DND-41 (cell line): ENCODE measurements around the gene ZBED2.
A peak's percentile ranks its signal among the peaks of the same experiment; 100 is the strongest.

Experiments used
- ATAC-seq: fragments of 200-7000 bp; cut with Tn5 transposase; 3 replicates; pipeline ENCODE4 v1.9.1; 2021; ENCODE audit warnings: low read depth; ENCODE audit not compliant: insufficient read depth
- DNase-seq: peaks from one replicate; pipeline ENCODE4 v3.0.0-alpha.2; 2020
- H2AFZ ChIP-seq: 2 replicates; pipeline ENCODE4 v1.6.0; 2012; ENCODE audit warnings: low read depth, low read length
- H3K27ac ChIP-seq: 2 replicates; pipeline ENCODE4 v1.5.1; 2012; ENCODE audit warnings: low read length, inconsistent platforms
- H3K27me3 ChIP-seq: fragments of 200-600 bp; sonication (generic); 2 replicates; pipeline ENCODE4 v1.6.0; 2012; ENCODE audit warnings: low read length, mild to moderate bottlenecking, inconsistent platforms; ENCODE audit not compliant: insufficient read depth, poor library complexity
- H3K36me3 ChIP-seq: 2 replicates; pipeline ENCODE4 v1.5.1; 2012; ENCODE audit warnings: low read length, inconsistent platforms; ENCODE audit not compliant: insufficient read depth
- H3K4me1 ChIP-seq: 2 replicates; pipeline ENCODE4 v1.5.1; 2012; ENCODE audit warnings: mild to moderate bottlenecking, low read length; ENCODE audit not compliant: insufficient read depth
- H3K4me2 ChIP-seq: 2 replicates; pipeline ENCODE4 v1.6.0; 2012; ENCODE audit warnings: mild to moderate bottlenecking, moderate library complexity, low read length, inconsistent platforms; ENCODE audit not compliant: insufficient read depth
- H3K4me3 ChIP-seq, 2 experiments: fragments of 200-600 bp in 1 of 2; shearing (Covaris generic) in 1 of 2; 2 replicates each; pipeline ENCODE4 v1.5.1; 2012 to 2016; ENCODE audit warnings: inconsistent platforms in 2 of 2, low read length in 2 of 2, mild to moderate bottlenecking in 2 of 2, low read depth in 1 of 2, moderate library complexity in 1 of 2
- H3K79me2 ChIP-seq: 2 replicates; pipeline ENCODE4 v1.6.0; 2012; ENCODE audit warnings: low read length, inconsistent platforms; ENCODE audit not compliant: insufficient read depth
- H3K9ac ChIP-seq: 2 replicates; pipeline ENCODE4 v1.6.0; 2012; ENCODE audit warnings: low read depth, mild to moderate bottlenecking, inconsistent platforms, low read length, moderate library complexity
- H3K9me3 ChIP-seq: 2 replicates; pipeline ENCODE4 v1.5.1; 2012; ENCODE audit warnings: low read length, moderate library complexity, mild to moderate bottlenecking, inconsistent platforms; ENCODE audit not compliant: insufficient read depth, severe bottlenecking
- H4K20me1 ChIP-seq: 2 replicates; pipeline ENCODE4 v1.6.0; 2012; ENCODE audit warnings: low read length; ENCODE audit not compliant: insufficient read depth
- CTCF ChIP-seq: IDR thresholded peaks from 2 replicates; pipeline ENCODE4 v1.5.1; 2012; ENCODE audit warnings: borderline replicate concordance, low read length, moderate library complexity, mild to moderate bottlenecking; ENCODE audit not compliant: poor library complexity, severe bottlenecking; ENCODE audit errors: extremely low read depth
- EZH2 ChIP-seq: IDR thresholded peaks from 3 replicates; pipeline ENCODE4 v1.6.1; 2012; ENCODE audit warnings: borderline replicate concordance, low read depth, mild to moderate bottlenecking, moderate library complexity, low read length, inconsistent platforms; ENCODE audit not compliant: severe bottlenecking

The ZBED2 gene

DNA sequence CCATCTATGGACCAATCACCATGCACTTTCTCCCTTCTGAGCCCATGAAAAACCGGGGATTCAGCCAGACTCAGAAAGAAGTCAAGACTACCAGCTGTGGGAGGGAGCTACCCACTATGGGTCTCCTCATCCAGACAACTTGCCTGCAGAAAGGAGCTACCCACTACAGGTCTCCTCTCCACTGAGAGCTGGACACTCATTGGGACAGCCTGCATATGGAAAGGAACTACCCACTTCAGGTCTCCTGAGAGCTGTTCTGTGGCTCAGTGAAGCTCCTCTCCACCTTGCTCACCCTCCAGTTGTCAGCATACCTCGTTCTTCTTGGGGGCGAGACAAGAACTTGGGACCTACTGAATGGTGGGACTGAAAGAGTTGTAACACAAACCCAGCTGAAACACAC is 22.3 kb upstream of the ZBED2 start:
- TF ChIP-seq CTCF (no peak), EZH2 (no peak)
- H3K4me1 ChIP-seq: peaks cover 19% of the 10 kb centered on the region; the same call in 1 of the 2 replicates
- ATAC-seq (no peak), DNase-seq (no peak)
- no peak overlapping the region for H3K4me3 ChIP-seq
- H3K4me2 ChIP-seq: no peak overlapping the region
- H3K36me3 ChIP-seq: peaks cover 84% of the 10 kb centered on the region
- no peak overlapping the region for H3K9ac ChIP-seq
- no peaks in the 10 kb centered on the region for H4K20me1 ChIP-seq
- H2AFZ ChIP-seq: no peak overlapping the region
- H3K27ac ChIP-seq: no peak overlapping the region
- no peaks in the 10 kb centered on the region for H3K27me3 ChIP-seq
- peaks cover 26% of the 10 kb centered on the region for H3K9me3 ChIP-seq
- H3K79me2 ChIP-seq: no peaks in the 10 kb centered on the region

GRCh38 chr3:111616417-111617105 is 21.4 kb upstream of the ZBED2 start:
- peak; percentile 30 for TF ChIP-seq CTCF
- no peak for TF ChIP-seq EZH2
- ATAC-seq (peak; percentile 81), DNase-seq (peak; percentile 53)
- Histone ChIP-seq H3K9me3 (peaks cover 26% of the 10 kb centered on the region), H3K79me2 (0 out of 2 replicates have a peak, but pooled peaks cover under 1% of the 10 kb centered on the region), H3K9ac (no peak overlapping the region), H3K27ac (peak overlapping the region; percentile 33; the same call in 1 of the 2 replicates), H3K36me3 (peaks cover 84% of the 10 kb centered on the region), H2AFZ (no peak overlapping the region), H4K20me1 (no peaks in the 10 kb centered on the region), H3K27me3 (no peaks in the 10 kb centered on the region), H3K4me2 (no peak overlapping the region), H3K4me1 (peaks cover 22% of the 10 kb centered on the region), H3K4me3 (0 out of 4 replicates have a peak overlapping the region, but pooled peaks of 1 of the 2 experiments have one; percentile 8)

GRCh38 chr3:111615880-111616279 is 20.7 kb upstream of the ZBED2 start:
- H3K27me3 ChIP-seq: no peaks in the 10 kb centered on the region
- peak overlapping the region; percentile 29; the same call in 1 of the 2 replicates for H3K27ac ChIP-seq
- no peak for DNase-seq
- peaks cover 84% of the 10 kb centered on the region for H3K36me3 ChIP-seq
- no peak for TF ChIP-seq CTCF
- no peak for TF ChIP-seq EZH2
- peaks cover 26% of the 10 kb centered on the region for H3K9me3 ChIP-seq
- no peak overlapping the region for H3K4me3 ChIP-seq
- H3K4me1 ChIP-seq: peaks cover 29% of the 10 kb centered on the region
- H3K79me2 ChIP-seq: 0 out of 2 replicates have a peak, but pooled peaks cover 2% of the 10 kb centered on the region
- no peak for ATAC-seq
- H3K9ac ChIP-seq: no peak overlapping the region
- no peak overlapping the region for H3K4me2 ChIP-seq
- no peak overlapping the region for H2AFZ ChIP-seq
- H4K20me1 ChIP-seq: no peaks in the 10 kb centered on the region
